Esophagus muscularis mucosa (tissue), 4 donors: Measurements from ENCODE around the gene MAGEA8.

ENCODE experiments used
- EP300 ChIP-seq: sonication (generic); formaldehyde crosslinking; IDR thresholded peaks from one replicate; pipeline ENCODE4 v1.6.1; 2017; ENCODE audit warnings: antibody characterized with exemption
- POLR2A ChIP-seq: fragments of 450-650 bp; IDR thresholded peaks from one replicate; pipeline ENCODE4 v1.6.1; 2017; ENCODE audit warnings: antibody characterized with exemption, moderate library complexity, mild to moderate bottlenecking, low read depth
- POLR2AphosphoS5 ChIP-seq, 2 donors: sonication (generic); formaldehyde crosslinking; IDR thresholded peaks; one replicate each; pipeline ENCODE4 v1.6.1; 2017; ENCODE audit warnings: antibody characterized with exemption in 2 of 2
- TF ChIP-seq, protein P1 (sequence below), 3 experiments: fragments of 200-600 bp in 2 of 3; fragments of 450-650 bp in 1 of 3; sonication (generic) in 2 of 3; IDR thresholded peaks; one replicate each; pipeline ENCODE4 v1.5.1; 2017 to 2019; ENCODE audit warnings: antibody characterized with exemption in 3 of 3, mild to moderate bottlenecking in 2 of 3, moderate library complexity in 1 of 3

DNA sequence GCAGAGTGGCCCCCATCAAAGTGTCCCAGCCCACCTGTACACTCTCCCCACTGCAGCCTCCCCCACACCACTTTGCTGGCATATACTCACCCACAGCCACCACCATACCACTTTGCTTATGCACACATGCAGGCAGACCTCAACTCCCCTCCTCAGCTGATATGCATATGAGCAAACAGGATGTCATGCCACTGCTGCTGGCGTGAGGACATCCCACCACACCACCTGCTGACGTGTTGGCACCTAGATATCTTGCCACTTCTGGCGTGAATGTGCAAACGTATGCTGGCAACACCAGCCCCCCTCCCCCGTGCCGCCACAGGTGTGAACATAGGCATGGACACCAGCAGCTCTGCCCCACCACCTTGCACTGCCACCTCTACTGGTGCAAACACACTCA is 22.4 kb upstream of the MAGEA8 start:
- TF ChIP-seq POLR2AphosphoS5 (IDR thresholded peaks at IDR 0.05) (no peak), POLR2A (no peak), EP300 (no peak)
- TF ChIP-seq, protein P1, sequence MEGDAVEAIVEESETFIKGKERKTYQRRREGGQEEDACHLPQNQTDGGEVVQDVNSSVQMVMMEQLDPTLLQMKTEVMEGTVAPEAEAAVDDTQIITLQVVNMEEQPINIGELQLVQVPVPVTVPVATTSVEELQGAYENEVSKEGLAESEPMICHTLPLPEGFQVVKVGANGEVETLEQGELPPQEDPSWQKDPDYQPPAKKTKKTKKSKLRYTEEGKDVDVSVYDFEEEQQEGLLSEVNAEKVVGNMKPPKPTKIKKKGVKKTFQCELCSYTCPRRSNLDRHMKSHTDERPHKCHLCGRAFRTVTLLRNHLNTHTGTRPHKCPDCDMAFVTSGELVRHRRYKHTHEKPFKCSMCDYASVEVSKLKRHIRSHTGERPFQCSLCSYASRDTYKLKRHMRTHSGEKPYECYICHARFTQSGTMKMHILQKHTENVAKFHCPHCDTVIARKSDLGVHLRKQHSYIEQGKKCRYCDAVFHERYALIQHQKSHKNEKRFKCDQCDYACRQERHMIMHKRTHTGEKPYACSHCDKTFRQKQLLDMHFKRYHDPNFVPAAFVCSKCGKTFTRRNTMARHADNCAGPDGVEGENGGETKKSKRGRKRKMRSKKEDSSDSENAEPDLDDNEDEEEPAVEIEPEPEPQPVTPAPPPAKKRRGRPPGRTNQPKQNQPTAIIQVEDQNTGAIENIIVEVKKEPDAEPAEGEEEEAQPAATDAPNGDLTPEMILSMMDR (IDR thresholded peaks at IDR 0.05): no peak
